ENCODE measurements around the gene FAF1. TPM values are rescaled to one million over a fixed set of nuclear protein-coding genes. Genes with fewer than 3 reads are reported as not detected.

FAF1 gene
- total and polyA plus RNA-seq, 2 of the 8 experiments (the other 6 are each of a cell fraction or from before 2014, with no cell fraction given), result 10.8 to 65.9 TPM

DNA sequence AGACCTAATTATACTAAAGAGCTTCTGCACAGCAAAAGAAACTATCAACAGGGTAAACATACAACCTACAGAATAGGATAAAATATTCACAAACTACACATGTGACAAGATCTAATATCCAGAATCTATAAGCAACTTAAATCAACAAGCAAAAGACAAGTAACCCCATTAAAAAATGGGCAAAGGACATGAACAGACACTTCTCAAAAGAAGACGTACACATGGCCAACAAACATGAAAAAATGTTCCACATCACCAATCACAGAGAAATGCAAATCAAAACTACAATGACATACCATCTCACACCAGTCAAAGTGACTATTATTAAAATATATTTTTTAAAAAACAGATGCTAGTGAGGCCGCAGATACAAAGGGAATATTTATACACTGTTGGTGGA, 99.8 kb downstream of the FAF1 start:
- Histone ChIP-seq H3K4me3 (ENCODE audit: extremely low read depth in 1 of 4, insufficient read depth in 2 of 4, low read depth in 3 of 4, low read length in 4 of 4) (no peak overlapping the region), H3K27ac (ENCODE audit: low read depth, low read length) (no peak overlapping the region), H4K91ac (replicated peaks; ENCODE audit: insufficient read length, low read length) (no peak overlapping the region), H3K14ac (ENCODE audit: insufficient read length) (no peak overlapping the region), H3K9me3 (ENCODE audit: insufficient read depth in 2 of 2, low read depth in 1 of 2, low read length in 1 of 2) (peaks cover 5% of the 10 kb centered on the region in 2 experiments; a peak in 3 of 4 replicates), H2BK12ac (ENCODE audit: low read depth, low read length) (no peak overlapping the region), H3K9ac (replicated peaks in 1 of 4; ENCODE audit: extremely low read depth in 1 of 4, low read depth in 3 of 4, low read length in 3 of 4) (no peak overlapping the region), H2BK20ac (ENCODE audit: low read length) (no peak overlapping the region), H3K79me1 (ENCODE audit: low read depth, low read length) (no peaks in the 10 kb centered on the region), H4K5ac (ENCODE audit: insufficient read length, low read depth, low read length) (no peak overlapping the region), H3K23ac (ENCODE audit: insufficient read length) (no peak overlapping the region), H3K36me3 (ENCODE audit: control insufficient read depth in 2 of 4, insufficient read depth in 4 of 4, low read length in 3 of 4) (no peaks in the 10 kb centered on the region), H2BK120ac (replicated peaks; ENCODE audit: low read depth, low read length) (no peak overlapping the region), H3K23me2 (ENCODE audit: low read depth, low read length) (no peaks in the 10 kb centered on the region), H3K27me3 (replicated peaks in 1 of 4; ENCODE audit: control insufficient read depth in 3 of 4, extremely low read depth in 1 of 4, insufficient read depth in 3 of 4, low read length in 3 of 4) (no peaks in the 10 kb centered on the region), H4K20me1 (replicated peaks in 1 of 2; ENCODE audit: control insufficient read depth in 1 of 2, insufficient read depth in 2 of 2, low read length in 2 of 2) (no peaks in the 10 kb centered on the region), H3K79me2 (ENCODE audit: control insufficient read depth in 1 of 2, insufficient read depth in 2 of 2, low read length in 2 of 2) (peaks cover 0 to 40% of the 10 kb centered on the region in 2 experiments; a peak in 3 of 4 replicates), H3K4ac (replicated peaks; ENCODE audit: insufficient read length, low read depth, low read length) (no peak overlapping the region), H2AK5ac (ENCODE audit: low read depth, low read length) (no peak overlapping the region), H3K18ac (ENCODE audit: extremely low read depth, low read length) (no peak overlapping the region), H2AFZ (ENCODE audit: low read length) (no peak overlapping the region), H3K56ac (replicated peaks; ENCODE audit: insufficient read length, low read depth, low read length) (no peak overlapping the region), H4K8ac (ENCODE audit: extremely low read depth, insufficient read depth, low read length) (no peak overlapping the region), H3K4me2 (ENCODE audit: insufficient read depth in 1 of 2, low read depth in 2 of 2, low read length in 2 of 2) (no peak overlapping the region), H3K4me1 (replicated peaks in 1 of 4; ENCODE audit: control insufficient read depth in 3 of 4, insufficient read depth in 4 of 4, low read length in 3 of 4) (no peaks in the 10 kb centered on the region), H2BK15ac (ENCODE audit: low read length) (no peak overlapping the region), H2BK5ac (ENCODE audit: low read depth, low read length) (no peak overlapping the region)
- FAIRE-seq (no peak), DNase-seq (ENCODE audit: low read depth in 1 of 2, low spot score in 2 of 2) (no peak)
- ChIA-PET POLR2A (ENCODE audit: partially characterized antibody) (no interaction called here), CTCF (ENCODE audit: partially characterized antibody) (interaction anchor here (1.0 kb wide), 1 partner anchor 13 kb away, joined by 3 read pairs; no protein-coding TSS in a partner anchor)
- 94% methylated on average over 2 of the region's 2 CpGs; no CpG with 5 or more reads in 1 of the 2 experiments for WGBS, 2 experiments (ENCODE audit: extremely low coverage in 1 of 2, insufficient coverage in 1 of 2, insufficient read length in 1 of 2, insufficient replicate concordance in 2 of 2, low coverage in 1 of 2, low lambda C conversion rate in 2 of 2, missing lambda C conversion rate in 1 of 2)
- TF ChIP-seq TBP (IDR thresholded peaks at IDR 0.05; ENCODE audit: low read depth, low read length) (no peak), MAFK (IDR thresholded peaks at IDR 0.05; ENCODE audit: low read depth, low read length) (no peak), KDM5A (IDR thresholded peaks at IDR 0.05; ENCODE audit: low read length) (no peak), CHD2 (IDR thresholded peaks at IDR 0.05; ENCODE audit: low read length) (no peak), POU5F1 (IDR thresholded peaks at IDR 0.05; ENCODE audit: low read depth, low read length) (no peak), CTBP2 (IDR thresholded peaks at IDR 0.05; ENCODE audit: borderline replicate concordance, insufficient read depth, insufficient read length, low read length) (no peak), EGR1 (IDR thresholded peaks at IDR 0.05; ENCODE audit: borderline replicate concordance, low read depth, low read length) (no peak), SIRT6 (IDR thresholded peaks at IDR 0.05; ENCODE audit: low read length) (no peak), NRF1 (IDR thresholded peaks at IDR 0.05; ENCODE audit: low read depth, low read length) (no peak), CHD1 (IDR thresholded peaks at IDR 0.05; ENCODE audit: low read depth, low read length) (no peak)
- TF ChIP-seq, protein P1, sequence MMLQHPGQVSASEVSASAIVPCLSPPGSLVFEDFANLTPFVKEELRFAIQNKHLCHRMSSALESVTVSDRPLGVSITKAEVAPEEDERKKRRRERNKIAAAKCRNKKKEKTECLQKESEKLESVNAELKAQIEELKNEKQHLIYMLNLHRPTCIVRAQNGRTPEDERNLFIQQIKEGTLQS (IDR thresholded peaks at IDR 0.05; ENCODE audit: insufficient read depth, low read depth, low read length), result no peak
- TF ChIP-seq, protein P2, sequence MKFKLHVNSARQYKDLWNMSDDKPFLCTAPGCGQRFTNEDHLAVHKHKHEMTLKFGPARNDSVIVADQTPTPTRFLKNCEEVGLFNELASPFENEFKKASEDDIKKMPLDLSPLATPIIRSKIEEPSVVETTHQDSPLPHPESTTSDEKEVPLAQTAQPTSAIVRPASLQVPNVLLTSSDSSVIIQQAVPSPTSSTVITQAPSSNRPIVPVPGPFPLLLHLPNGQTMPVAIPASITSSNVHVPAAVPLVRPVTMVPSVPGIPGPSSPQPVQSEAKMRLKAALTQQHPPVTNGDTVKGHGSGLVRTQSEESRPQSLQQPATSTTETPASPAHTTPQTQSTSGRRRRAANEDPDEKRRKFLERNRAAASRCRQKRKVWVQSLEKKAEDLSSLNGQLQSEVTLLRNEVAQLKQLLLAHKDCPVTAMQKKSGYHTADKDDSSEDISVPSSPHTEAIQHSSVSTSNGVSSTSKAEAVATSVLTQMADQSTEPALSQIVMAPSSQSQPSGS (IDR thresholded peaks at IDR 0.05; ENCODE audit: low read length), result no peak

Measured in H1 (cell line).